H9 (cell line): ENCODE measurements around the gene KLHL34. TPM values are rescaled to one million over a fixed set of nuclear protein-coding genes. Genes with fewer than 3 reads are reported as not detected.

Source experiments
- DNase-seq: peaks from one replicate; pipeline ENCODE4 v3.0.0-alpha.2; 2017
- H2AFZ ChIP-seq: one replicate; pipeline ENCODE4 v1.6.1; 2013; ENCODE audit warnings: mild to moderate bottlenecking, low read length, control low read depth, moderate library complexity
- H2AK5ac ChIP-seq: 2 replicates; pipeline ENCODE4 v1.6.1; 2013; ENCODE audit warnings: low read length, control low read depth, mixed read lengths; ENCODE audit not compliant: insufficient read length
- H2BK120ac ChIP-seq: one replicate; pipeline ENCODE4 v1.6.1; 2013; ENCODE audit warnings: low read depth, mild to moderate bottlenecking, low read length, control low read depth, inconsistent platforms; ENCODE audit not compliant: poor library complexity, severe bottlenecking
- H2BK12ac ChIP-seq: 2 replicates; pipeline ENCODE4 v1.6.1; 2013; ENCODE audit warnings: low read length, control low read depth, mixed read lengths, low read depth; ENCODE audit not compliant: insufficient read length
- H2BK15ac ChIP-seq: 2 replicates; pipeline ENCODE4 v1.6.1; 2013; ENCODE audit warnings: low read depth, low read length, control low read depth
- H2BK20ac ChIP-seq: one replicate; pipeline ENCODE4 v1.6.1; 2013; ENCODE audit warnings: low read depth, mild to moderate bottlenecking, low read length, control low read depth, inconsistent platforms; ENCODE audit not compliant: poor library complexity, severe bottlenecking
- H2BK5ac ChIP-seq: 2 replicates; pipeline ENCODE4 v1.6.1; 2013; ENCODE audit warnings: low read length, control low read depth, mixed read lengths; ENCODE audit not compliant: insufficient read length
- H3K14ac ChIP-seq: 2 replicates; pipeline ENCODE4 v1.6.1; 2013; ENCODE audit warnings: low read length, control low read depth; ENCODE audit not compliant: insufficient read depth
- H3K18ac ChIP-seq: 2 replicates; pipeline ENCODE4 v1.6.1; 2013; ENCODE audit warnings: low read depth, mild to moderate bottlenecking, mixed read lengths, low read length, control low read depth; ENCODE audit not compliant: insufficient read length
- H3K23ac ChIP-seq: 2 replicates; pipeline ENCODE4 v1.6.1; 2013; ENCODE audit warnings: low read length, control low read depth, mixed read lengths, low read depth; ENCODE audit not compliant: insufficient read length
- H3K23me2 ChIP-seq: 2 replicates; pipeline ENCODE4 v1.6.1; 2013; ENCODE audit warnings: low read depth, mild to moderate bottlenecking, mixed read lengths, low read length, control low read depth; ENCODE audit not compliant: insufficient read length, poor library complexity, severe bottlenecking
- H3K27ac ChIP-seq: 2 replicates; pipeline ENCODE4 v1.5.1; 2013; ENCODE audit warnings: low read length, control low read depth, mixed read lengths, low read depth; ENCODE audit not compliant: insufficient read length
- H3K27me3 ChIP-seq: 2 replicates; pipeline ENCODE4 v1.6.1; 2013; ENCODE audit warnings: low read length, control low read depth, inconsistent platforms; ENCODE audit not compliant: insufficient read depth
- H3K4ac ChIP-seq: 2 replicates; pipeline ENCODE4 v1.6.1; 2013; ENCODE audit warnings: low read depth, mild to moderate bottlenecking, control low read depth, inconsistent platforms, low read length, moderate library complexity
- H3K4me1 ChIP-seq: 2 replicates; pipeline ENCODE4 v1.6.1; 2013; ENCODE audit warnings: low read length, control low read depth, inconsistent platforms; ENCODE audit not compliant: insufficient read depth
- H3K4me2 ChIP-seq: 2 replicates; pipeline ENCODE4 v1.6.1; 2013; ENCODE audit warnings: low read length, control low read depth, mixed read lengths; ENCODE audit not compliant: insufficient read length, insufficient read depth
- H3K56ac ChIP-seq: 2 replicates; pipeline ENCODE4 v1.6.1; 2013; ENCODE audit warnings: low read depth, mild to moderate bottlenecking, mixed read lengths, low read length, control low read depth; ENCODE audit not compliant: insufficient read length
- H3K79me1 ChIP-seq: 2 replicates; pipeline ENCODE4 v1.6.1; 2013; ENCODE audit warnings: low read depth, mild to moderate bottlenecking, moderate library complexity, low read length, control low read depth, inconsistent platforms; ENCODE audit not compliant: insufficient read depth, poor library complexity, severe bottlenecking
- H3K79me2 ChIP-seq: 2 replicates; pipeline ENCODE4 v1.6.1; 2013; ENCODE audit warnings: low read length, control low read depth, inconsistent platforms; ENCODE audit not compliant: insufficient read depth
- H3K9ac ChIP-seq: 2 replicates; pipeline ENCODE4 v1.6.1; 2013; ENCODE audit warnings: low read length, control low read depth, mixed read lengths; ENCODE audit not compliant: insufficient read length; ENCODE audit errors: extremely low read depth
- H3K9me3 ChIP-seq: one replicate; pipeline ENCODE4 v1.6.1; 2013; ENCODE audit warnings: low read depth, low read length, inconsistent platforms; ENCODE audit not compliant: control insufficient read depth
- H3T11ph ChIP-seq: one replicate; pipeline ENCODE4 v1.6.1; 2013; ENCODE audit warnings: mild to moderate bottlenecking, low read length, control low read depth, inconsistent platforms
- H4K20me1 ChIP-seq: one replicate; pipeline ENCODE4 v1.6.1; 2013; ENCODE audit not compliant: control insufficient read depth, insufficient read length, insufficient read depth
- H4K5ac ChIP-seq: 2 replicates; pipeline ENCODE4 v1.6.1; 2013; ENCODE audit warnings: low read depth, mild to moderate bottlenecking, mixed read lengths, low read length, control low read depth; ENCODE audit not compliant: insufficient read length
- H4K8ac ChIP-seq: replicated peaks from 2 replicates; pipeline ENCODE4 v1.6.1; 2013; ENCODE audit warnings: low read length, control low read depth, mixed read lengths, low read depth; ENCODE audit not compliant: insufficient read length
- H4K91ac ChIP-seq: 2 replicates; pipeline ENCODE4 v1.6.1; 2013; ENCODE audit warnings: low read depth, mild to moderate bottlenecking, moderate library complexity, mixed read lengths, low read length, control low read depth; ENCODE audit not compliant: insufficient read length
- H3K27ac Mint-ChIP-seq, 3 experiments: 2 replicates in 2 of 3; 3 replicates in 1 of 3; pipeline ENCODE4 v1.8.0; 2020 to 2021; ENCODE audit warnings: mixed read lengths in 3 of 3, mild to moderate bottlenecking in 1 of 3, moderate library complexity in 1 of 3
- H3K27me3 Mint-ChIP-seq: 2 replicates; pipeline ENCODE4 v1.8.0; 2021; ENCODE audit warnings: low read depth, mild to moderate bottlenecking, moderate library complexity, mixed read lengths
- H3K36me3 Mint-ChIP-seq, 3 experiments: 2 replicates in 2 of 3; 3 replicates in 1 of 3; pipeline ENCODE4 v1.8.0; 2020 to 2021; ENCODE audit warnings: low read depth in 3 of 3, mixed read lengths in 3 of 3; ENCODE audit not compliant: insufficient read depth in 1 of 3
- H3K4me1 Mint-ChIP-seq, 2 experiments: 2 replicates each; pipeline ENCODE4 v1.8.0; 2020; ENCODE audit warnings: mixed read lengths in 2 of 2
- H3K4me3 Mint-ChIP-seq, 2 experiments: 2 replicates in 1 of 2; 3 replicates in 1 of 2; pipeline ENCODE4 v1.8.0; 2020 to 2021; ENCODE audit warnings: mild to moderate bottlenecking in 2 of 2, mixed read lengths in 2 of 2, moderate library complexity in 1 of 2
- H3K9me3 Mint-ChIP-seq, 2 experiments: 2 replicates in 1 of 2; 3 replicates in 1 of 2; pipeline ENCODE4 v1.8.0; 2020; ENCODE audit warnings: mild to moderate bottlenecking in 2 of 2, mixed read lengths in 2 of 2, moderate library complexity in 1 of 2
- total RNA-seq: library from RNA; stranded (reverse); gene quantifications from 2 replicates; pipeline ENCODE4 v1.2.1, GENCODE V29; 2021
- TF ChIP-seq, protein P1 (sequence below): fragments of 200-600 bp; sonication (generic); conservative IDR thresholded peaks from 3 replicates; pipeline ENCODE4 v1.8.0; 2021; ENCODE audit warnings: antibody characterized with exemption, mild to moderate bottlenecking

Gene KLHL34
- total RNA-seq, 1 experiment from 2014 or later: not detected

DNA sequence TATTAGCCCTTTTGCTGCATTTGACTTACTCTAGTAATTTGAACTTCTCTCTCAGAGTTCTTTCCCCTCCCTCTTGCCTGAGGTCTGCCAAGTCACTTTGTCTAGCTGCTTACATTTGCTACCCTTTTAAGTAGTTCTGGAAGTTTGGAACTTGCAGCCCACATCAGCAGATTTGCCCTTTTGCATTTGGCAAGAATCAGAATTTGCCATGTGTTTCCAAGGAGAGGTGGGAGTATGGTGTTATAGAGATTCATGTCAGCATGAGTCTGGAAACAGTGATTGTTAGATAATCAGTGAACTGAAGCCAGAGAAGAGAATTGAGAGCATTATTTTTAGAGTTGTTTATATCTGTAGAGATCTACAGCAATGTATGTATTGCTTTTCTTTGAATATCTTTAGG is 52.1 kb downstream of the KLHL34 start:
- H4K91ac ChIP-seq: no peak overlapping the region
- no peak overlapping the region for H3K4me2 ChIP-seq
- Mint-ChIP-seq H3K27ac (no peak overlapping the region), H3K27me3 (no peaks in the 10 kb centered on the region), H3K36me3 (peaks cover 4 to 35% (median 32%) of the 10 kb centered on the region in 3 experiments; a peak in 6 of 7 replicates), H3K4me1 (no peaks in the 10 kb centered on the region), H3K4me3 (no peak overlapping the region), H3K9me3 (peaks cover 0 to 16% of the 10 kb centered on the region in 2 experiments; a peak in 3 of 5 replicates)
- no peak overlapping the region for H2BK15ac ChIP-seq
- no peak overlapping the region for H3K27ac ChIP-seq
- no peaks in the 10 kb centered on the region for H3K23me2 ChIP-seq
- H3K56ac ChIP-seq: no peak overlapping the region
- no peak overlapping the region for H3K9ac ChIP-seq
- no peak overlapping the region for H3K14ac ChIP-seq
- H3K4ac ChIP-seq: no peak overlapping the region
- H4K8ac ChIP-seq: no peak overlapping the region
- no peaks in the 10 kb centered on the region for H3K79me1 ChIP-seq
- H2AFZ ChIP-seq: no peak overlapping the region
- H3K79me2 ChIP-seq: no peaks in the 10 kb centered on the region
- H3K18ac ChIP-seq: no peak overlapping the region
- H2BK5ac ChIP-seq: no peak overlapping the region
- H2BK20ac ChIP-seq: no peak overlapping the region
- no peaks in the 10 kb centered on the region for H3K27me3 ChIP-seq
- no peaks in the 10 kb centered on the region for H3K4me1 ChIP-seq
- no peak overlapping the region for H3T11ph ChIP-seq
- TF ChIP-seq, protein P1, sequence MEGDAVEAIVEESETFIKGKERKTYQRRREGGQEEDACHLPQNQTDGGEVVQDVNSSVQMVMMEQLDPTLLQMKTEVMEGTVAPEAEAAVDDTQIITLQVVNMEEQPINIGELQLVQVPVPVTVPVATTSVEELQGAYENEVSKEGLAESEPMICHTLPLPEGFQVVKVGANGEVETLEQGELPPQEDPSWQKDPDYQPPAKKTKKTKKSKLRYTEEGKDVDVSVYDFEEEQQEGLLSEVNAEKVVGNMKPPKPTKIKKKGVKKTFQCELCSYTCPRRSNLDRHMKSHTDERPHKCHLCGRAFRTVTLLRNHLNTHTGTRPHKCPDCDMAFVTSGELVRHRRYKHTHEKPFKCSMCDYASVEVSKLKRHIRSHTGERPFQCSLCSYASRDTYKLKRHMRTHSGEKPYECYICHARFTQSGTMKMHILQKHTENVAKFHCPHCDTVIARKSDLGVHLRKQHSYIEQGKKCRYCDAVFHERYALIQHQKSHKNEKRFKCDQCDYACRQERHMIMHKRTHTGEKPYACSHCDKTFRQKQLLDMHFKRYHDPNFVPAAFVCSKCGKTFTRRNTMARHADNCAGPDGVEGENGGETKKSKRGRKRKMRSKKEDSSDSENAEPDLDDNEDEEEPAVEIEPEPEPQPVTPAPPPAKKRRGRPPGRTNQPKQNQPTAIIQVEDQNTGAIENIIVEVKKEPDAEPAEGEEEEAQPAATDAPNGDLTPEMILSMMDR: no peak
- H3K9me3 ChIP-seq: peaks cover 12% of the 10 kb centered on the region
- no peak overlapping the region for H2BK120ac ChIP-seq
- H3K23ac ChIP-seq: no peak overlapping the region
- no peak overlapping the region for H2BK12ac ChIP-seq
- no peak overlapping the region for H2AK5ac ChIP-seq
- H4K20me1 ChIP-seq: no peaks in the 10 kb centered on the region
- no peak for DNase-seq
- H4K5ac ChIP-seq: no peak overlapping the region

Other genes starting within 250 kb of the KLHL34 start
- not detected in 2 replicates for gene SMPX, start 99.8 kb upstream of the KLHL34 start, total RNA-seq
- 6.5 and 6.8 TPM in 2 replicates for gene MBTPS2, start 181.3 kb upstream of the KLHL34 start, total RNA-seq
- gene YY2, start 197.7 kb upstream of the KLHL34 start, total RNA-seq: 1.8 TPM in 2 replicates